GM18519 (cell line): ENCODE data around the gene GFRA1.
"Not testable (repeated sequence)": the region's sequence is repeated elsewhere in the genome, so short reads cannot be mapped to it uniquely, and the experiment has no call there.

ENCODE experiments used
- ATAC-seq: cut with Tn5 transposase; IDR thresholded peaks from one replicate; pipeline ENCODE4 v1.9.1; 2021; ENCODE audit warnings: mild to moderate bottlenecking, moderate library complexity; ENCODE audit not compliant: unreplicated experiment, low FRiP score

The GFRA1 gene

DNA sequence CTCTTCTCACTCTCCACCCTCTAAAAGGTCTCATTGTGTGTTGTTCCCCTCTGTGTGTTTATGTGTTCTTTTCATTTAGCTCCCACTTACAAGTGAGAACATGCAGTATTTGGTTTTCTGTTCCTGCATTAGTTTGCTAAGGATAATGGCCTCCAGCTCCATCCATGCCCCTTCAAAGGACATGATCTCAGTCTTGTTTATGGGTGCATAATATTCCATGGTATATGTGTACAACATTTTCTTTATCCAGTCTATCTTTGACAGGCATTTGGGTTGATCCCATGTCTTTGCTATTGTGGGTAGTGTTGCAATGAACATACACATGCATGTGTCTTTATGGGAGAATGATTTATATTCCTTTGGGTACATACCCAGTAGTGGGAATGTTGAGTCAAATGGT lies 107.1 kb downstream of the GFRA1 start:
- ATAC-seq: not testable (repeated sequence)

- no peak for ATAC-seq
These were observed 108.7 kb downstream of the GFRA1 start for GRCh38 chr10:116164291-116164690.

GRCh38 chr10:116163333-116164131 lies 109.5 kb downstream of the GFRA1 start:
- ATAC-seq: no peak

GRCh38 chr10:116162851-116163250 lies 110.2 kb downstream of the GFRA1 start:
- ATAC-seq: no peak

GRCh38 chr10:116160271-116160670 lies 112.7 kb downstream of the GFRA1 start:
- ATAC-seq: no peak

DNA sequence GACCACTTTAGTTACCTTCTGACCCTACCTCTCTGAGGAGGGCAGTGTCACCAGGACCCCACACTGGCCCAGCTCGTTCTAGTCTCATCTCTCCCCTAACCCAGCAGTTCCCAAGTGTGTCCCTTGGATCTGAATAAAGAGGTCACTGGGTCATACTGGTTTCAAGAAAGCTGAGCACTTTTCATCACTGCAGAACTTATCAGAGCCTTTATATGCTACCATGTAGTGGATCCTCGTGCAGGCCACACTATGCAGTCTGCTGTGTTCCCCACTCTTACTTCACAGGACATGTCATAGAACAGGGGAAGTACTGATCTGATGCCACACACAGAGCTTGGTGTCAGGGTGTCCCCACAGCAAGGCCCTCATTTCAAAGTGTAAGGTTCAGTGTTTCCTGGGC lies 113.8 kb downstream of the GFRA1 start:
- ATAC-seq: no peak

- no peak for ATAC-seq
These were observed 115.0 kb downstream of the GFRA1 start for GRCh38 chr10:116158036-116158435.

DNA sequence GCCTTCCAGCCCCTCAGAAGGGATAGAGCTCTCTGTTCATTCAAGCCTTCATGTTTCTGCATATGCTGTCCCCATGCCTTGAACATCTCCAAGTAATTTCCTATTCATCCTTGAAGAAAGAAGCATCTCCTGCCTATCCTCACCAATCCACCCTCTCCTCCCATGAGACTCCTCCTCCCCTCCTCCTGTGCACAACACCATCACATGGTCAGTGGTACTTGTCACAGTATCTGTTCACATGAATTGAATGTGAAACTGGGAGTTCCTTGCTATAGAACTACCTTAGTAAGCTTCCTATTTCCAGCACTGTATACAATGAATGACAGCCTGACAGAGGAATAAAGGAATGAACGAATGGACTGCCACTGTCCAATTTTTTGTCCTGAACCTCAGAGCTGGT lies 115.5 kb downstream of the GFRA1 start:
- no peak for ATAC-seq

- no peak for ATAC-seq
These were observed 116.2 kb downstream of the GFRA1 start for GRCh38 chr10:116156819-116157218.

- no peak for ATAC-seq
These were observed 117.8 kb downstream of the GFRA1 start for GRCh38 chr10:116155191-116155590.

GRCh38 chr10:116154651-116155050 lies 118.4 kb downstream of the GFRA1 start:
- ATAC-seq: no peak

GRCh38 chr10:116151076-116151475 lies 121.9 kb downstream of the GFRA1 start:
- no peak for ATAC-seq

DNA sequence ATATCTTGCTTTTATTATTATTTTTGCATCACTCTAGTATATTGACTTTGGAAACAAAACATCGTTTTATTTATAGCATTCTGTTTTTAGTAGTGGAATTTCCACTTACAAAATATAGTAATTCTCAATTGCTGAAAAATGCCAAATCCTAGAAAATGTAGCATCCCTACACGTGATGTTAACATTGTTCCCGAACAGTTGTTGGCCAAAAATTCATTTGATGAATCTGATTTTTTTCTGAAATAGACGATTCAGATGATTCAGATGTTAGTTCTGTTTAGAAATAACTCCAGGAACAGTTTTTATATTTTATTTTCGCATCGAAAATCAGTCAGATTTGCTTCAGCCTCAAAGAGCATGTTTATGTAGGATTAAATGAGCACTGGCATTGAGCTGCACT lies 122.4 kb downstream of the GFRA1 start:
- no peak for ATAC-seq

GRCh38 chr10:116147147-116147905 lies 125.7 kb downstream of the GFRA1 start:
- no peak for ATAC-seq

GRCh38 chr10:116146372-116147140 lies 126.5 kb downstream of the GFRA1 start:
- no peak for ATAC-seq

DNA sequence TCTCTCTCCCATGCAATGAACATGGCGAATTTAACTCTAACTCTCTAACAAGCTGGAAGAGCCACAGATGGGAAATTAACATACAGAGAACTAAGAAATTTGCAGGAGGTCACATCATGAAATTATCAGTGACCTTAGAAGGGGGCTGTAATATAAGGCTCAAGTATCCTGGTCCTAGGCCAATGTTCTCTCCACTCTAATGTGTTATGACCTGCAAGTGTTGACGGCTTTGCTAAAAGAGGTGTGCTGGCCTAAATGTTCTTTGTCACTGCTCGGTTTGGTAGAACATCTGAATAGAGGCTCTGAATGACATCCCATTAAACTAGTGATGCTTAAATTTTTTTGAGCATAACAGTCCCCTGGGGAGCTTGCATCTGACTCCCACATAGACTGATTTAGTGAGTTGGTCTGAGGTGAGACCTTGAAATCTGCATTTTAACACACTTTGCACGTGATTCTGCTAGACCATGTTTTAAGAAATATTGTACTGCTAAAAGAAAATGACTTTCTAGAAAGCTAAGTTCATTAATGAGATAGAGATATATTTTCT lies 129.3 kb downstream of the GFRA1 start:
- ATAC-seq: no peak

GRCh38 chr10:116141855-116142254 lies 131.2 kb downstream of the GFRA1 start:
- ATAC-seq: no peak

GRCh38 chr10:116141246-116141645 lies 131.8 kb downstream of the GFRA1 start:
- ATAC-seq: no peak

DNA sequence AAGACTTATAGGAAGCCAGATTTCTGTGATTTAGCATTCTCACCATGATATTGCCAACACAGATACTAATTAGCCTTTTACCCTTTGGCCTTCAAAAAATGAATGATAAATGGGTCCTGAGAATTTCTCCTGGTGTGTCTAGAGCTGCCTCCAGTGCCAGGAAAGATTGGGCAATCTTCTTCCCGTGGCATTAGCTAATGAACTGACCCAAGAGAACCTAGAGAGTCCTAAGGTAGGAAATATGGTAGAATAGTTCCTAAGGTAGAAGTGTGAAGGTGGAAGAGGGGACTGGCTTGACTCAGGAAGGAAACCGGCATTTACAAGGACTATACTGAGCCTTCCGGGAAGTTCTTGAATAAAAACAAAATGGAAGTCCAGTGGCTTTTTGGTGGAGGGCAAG lies 133.1 kb downstream of the GFRA1 start:
- no peak for ATAC-seq

DNA sequence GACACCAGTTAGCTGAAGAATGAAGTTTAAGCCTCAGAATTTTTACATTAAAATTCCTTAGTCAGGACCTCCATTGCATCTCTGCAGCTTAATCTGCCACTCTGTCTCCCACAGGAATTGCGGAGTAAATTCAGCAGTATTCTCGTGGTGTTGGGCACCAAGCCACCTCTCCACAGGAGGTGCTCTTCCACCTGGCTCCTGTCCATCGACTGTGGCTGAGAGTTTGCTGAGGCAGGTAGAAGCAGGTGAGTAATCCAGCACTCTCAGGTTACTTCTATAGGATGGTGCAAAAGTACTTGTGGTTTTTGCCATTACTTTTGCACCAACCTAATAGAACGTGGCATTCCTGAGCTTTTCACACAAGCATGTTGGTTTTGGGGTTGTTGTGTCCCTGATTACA lies 134.1 kb downstream of the GFRA1 start:
- ATAC-seq: no peak

- ATAC-seq: no peak
These were observed 136.7 kb downstream of the GFRA1 start for GRCh38 chr10:116136261-116136660.
